ENCODE measurements around the gene SOX13. TPM values are rescaled to one million over a fixed set of nuclear protein-coding genes. Genes with fewer than 3 reads are reported as not detected.

The SOX13 gene
- total RNA-seq, 1 experiment from 2014 or later, result 171 TPM

- Mint-ChIP-seq H3K27ac (no peak overlapping the region), H3K9me3 (peaks cover 27% of the 10 kb centered on the region), H3K27me3 (ENCODE audit: low read depth) (peaks cover 44% of the 10 kb centered on the region), H3K4me3 (no peak overlapping the region), H3K4me1 (no peaks in the 10 kb centered on the region), H3K36me3 (peaks cover 14% of the 10 kb centered on the region)
- TF ChIP-seq TP53 (CRISPR knock-in tag; IDR thresholded peaks at IDR 0.05), result no peak
- no peak for TF ChIP-seq FOXJ3 (CRISPR knock-in tag; IDR thresholded peaks at IDR 0.05; ENCODE audit: borderline replicate concordance)
- TF ChIP-seq PRDM15 (CRISPR knock-in tag; IDR thresholded peaks at IDR 0.05), result no peak
- TF ChIP-seq MYBL2 (CRISPR knock-in tag; IDR thresholded peaks at IDR 0.05), result no peak
- TF ChIP-seq SMAD4 (CRISPR knock-in tag; IDR thresholded peaks at IDR 0.05), result no peak
- TF ChIP-seq ZBTB21 (CRISPR knock-in tag; IDR thresholded peaks at IDR 0.05; ENCODE audit: borderline replicate concordance), result no peak
- TF ChIP-seq EMX1 (CRISPR knock-in tag; IDR thresholded peaks at IDR 0.05), result no peak
- TF ChIP-seq NFATC4 (CRISPR knock-in tag; IDR thresholded peaks at IDR 0.05), result no peak
- no peak for TF ChIP-seq KAT7 (CRISPR knock-in tag; IDR thresholded peaks at IDR 0.05; ENCODE audit: borderline replicate concordance)
- POLR2A ChIA-PET, result no interaction called here
- CTCF ChIA-PET, result interaction anchor here (1.4 to 2.0 kb wide), 3 partner anchors 13 to 39 kb away, joined by 5 to 9 read pairs (median 5); partner anchors contain the start of gene GOLT1A
- DNase-seq (ENCODE audit: low spot score) (no peak), ATAC-seq (no peak)
Measured at GRCh38 chr1:204174958-204175357, 102.0 kb downstream of the SOX13 start.

GRCh38 chr1:204176049-204176448 lies 103.1 kb downstream of the SOX13 start:
- no peak overlapping the region for H3K4me3 Mint-ChIP-seq
- no peaks in the 10 kb centered on the region for H3K4me1 Mint-ChIP-seq
- peaks cover 4% of the 10 kb centered on the region for H3K36me3 Mint-ChIP-seq
- no peak overlapping the region for H3K27ac Mint-ChIP-seq
- POLR2A ChIA-PET, result interaction anchor here (0.6 kb wide), 1 partner anchor 18 kb away, joined by 4 read pairs; no protein-coding TSS in a partner anchor
- DNase-seq (ENCODE audit: low spot score) (no peak), ATAC-seq (no peak)
- H3K9me3 Mint-ChIP-seq, result peaks cover 28% of the 10 kb centered on the region
- peaks cover 45% of the 10 kb centered on the region for H3K27me3 Mint-ChIP-seq (ENCODE audit: low read depth)
- CTCF ChIA-PET, result interaction anchor here (1.4 to 4.9 kb wide), 5 partner anchors 13 to 38 kb away, joined by 3 to 20 read pairs (median 5); partner anchors contain the start of gene GOLT1A
- TF ChIP-seq ZSCAN18 (CRISPR knock-in tag; IDR thresholded peaks at IDR 0.05) (no peak), EMX1 (CRISPR knock-in tag; IDR thresholded peaks at IDR 0.05) (no peak), MYBL2 (CRISPR knock-in tag; IDR thresholded peaks at IDR 0.05) (no peak), FOXK1 (CRISPR knock-in tag; IDR thresholded peaks at IDR 0.05) (no peak), ATF3 (CRISPR knock-in tag; conservative IDR thresholded peaks at IDR 0.05) (no peak), STAT6 (CRISPR knock-in tag; conservative IDR thresholded peaks at IDR 0.05; ENCODE audit: low read depth) (no peak), OVOL2 (CRISPR knock-in tag; IDR thresholded peaks at IDR 0.05; ENCODE audit: borderline replicate concordance) (no peak), CBFB (CRISPR knock-in tag; IDR thresholded peaks at IDR 0.05; ENCODE audit: low read depth) (no peak), ZBTB43 (CRISPR knock-in tag; IDR thresholded peaks at IDR 0.05) (no peak), TP53 (CRISPR knock-in tag; IDR thresholded peaks at IDR 0.05) (no peak), HMGA2 (CRISPR knock-in tag; IDR thresholded peaks at IDR 0.05) (no peak), AR (CRISPR knock-in tag; IDR thresholded peaks at IDR 0.05) (no peak), TEAD1 (CRISPR knock-in tag; IDR thresholded peaks at IDR 0.05) (no peak), USF1 (CRISPR knock-in tag; IDR thresholded peaks at IDR 0.05) (no peak), FOXP1 (CRISPR knock-in tag; IDR thresholded peaks at IDR 0.05; ENCODE audit: borderline replicate concordance) (no peak), RELA (CRISPR knock-in tag; IDR thresholded peaks at IDR 0.05; ENCODE audit: borderline replicate concordance) (no peak), NR3C1 (CRISPR knock-in tag; conservative IDR thresholded peaks at IDR 0.05; ENCODE audit: low read depth) (no peak)

Measured in WTC11 (cell line).